ENCODE measurements around the gene TBC1D7. TPM values are rescaled to one million over a fixed set of nuclear protein-coding genes. Genes with fewer than 3 reads are reported as not detected.

Gene TBC1D7
- total RNA-seq, 4 donors from 2014 or later = 5.5 to 12.5 (median 8.4) TPM

DNA sequence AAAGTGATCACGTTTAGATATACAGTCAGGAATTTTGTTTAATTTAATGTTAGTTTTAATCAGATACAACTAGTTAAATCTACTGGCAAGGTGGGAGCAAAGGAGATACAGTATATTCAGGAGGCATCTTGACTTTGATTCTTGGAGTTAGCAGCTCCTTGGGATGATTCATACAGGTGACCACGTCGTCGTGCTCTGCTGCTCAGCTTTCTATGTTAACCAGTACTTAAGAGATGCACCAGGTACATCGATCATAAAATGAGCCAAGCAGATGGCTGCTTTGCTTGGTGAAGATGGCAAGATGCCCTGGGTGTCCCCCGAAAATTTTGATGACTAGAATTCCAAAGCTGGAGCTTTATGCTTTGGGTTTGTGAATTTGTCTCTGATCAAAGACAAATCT, 64.7 kb downstream of the TBC1D7 start:
- H3K36me3 ChIP-seq = peaks cover 0 to 5% (median 0%) of the 10 kb centered on the region in 4 donors
- intact Hi-C loops (cut with DNase I) = no loop called here
- WGBS = 93% methylated on average over 6 of the region's 6 CpGs
- TF ChIP-seq, protein P1, sequence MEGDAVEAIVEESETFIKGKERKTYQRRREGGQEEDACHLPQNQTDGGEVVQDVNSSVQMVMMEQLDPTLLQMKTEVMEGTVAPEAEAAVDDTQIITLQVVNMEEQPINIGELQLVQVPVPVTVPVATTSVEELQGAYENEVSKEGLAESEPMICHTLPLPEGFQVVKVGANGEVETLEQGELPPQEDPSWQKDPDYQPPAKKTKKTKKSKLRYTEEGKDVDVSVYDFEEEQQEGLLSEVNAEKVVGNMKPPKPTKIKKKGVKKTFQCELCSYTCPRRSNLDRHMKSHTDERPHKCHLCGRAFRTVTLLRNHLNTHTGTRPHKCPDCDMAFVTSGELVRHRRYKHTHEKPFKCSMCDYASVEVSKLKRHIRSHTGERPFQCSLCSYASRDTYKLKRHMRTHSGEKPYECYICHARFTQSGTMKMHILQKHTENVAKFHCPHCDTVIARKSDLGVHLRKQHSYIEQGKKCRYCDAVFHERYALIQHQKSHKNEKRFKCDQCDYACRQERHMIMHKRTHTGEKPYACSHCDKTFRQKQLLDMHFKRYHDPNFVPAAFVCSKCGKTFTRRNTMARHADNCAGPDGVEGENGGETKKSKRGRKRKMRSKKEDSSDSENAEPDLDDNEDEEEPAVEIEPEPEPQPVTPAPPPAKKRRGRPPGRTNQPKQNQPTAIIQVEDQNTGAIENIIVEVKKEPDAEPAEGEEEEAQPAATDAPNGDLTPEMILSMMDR (IDR thresholded peaks at IDR 0.05) = no peak
- TF ChIP-seq POLR2AphosphoS5 (IDR thresholded peaks at IDR 0.05) = no peak
- TF ChIP-seq EP300 (IDR thresholded peaks at IDR 0.05) = no peak
- no peak for TF ChIP-seq POLR2A (IDR thresholded peaks at IDR 0.05; ENCODE audit: low read depth)
- no peak overlapping the region for H3K27ac ChIP-seq (replicated peaks in 1 of 4)
- H3K4me1 ChIP-seq = no peaks in the 10 kb centered on the region
- H3K4me3 ChIP-seq = no peak overlapping the region
- no peaks in the 10 kb centered on the region for H3K27me3 ChIP-seq
- H3K9me3 ChIP-seq = no peaks in the 10 kb centered on the region
- DNase-seq (ENCODE audit: extremely low spot score) = no peak

DNA sequence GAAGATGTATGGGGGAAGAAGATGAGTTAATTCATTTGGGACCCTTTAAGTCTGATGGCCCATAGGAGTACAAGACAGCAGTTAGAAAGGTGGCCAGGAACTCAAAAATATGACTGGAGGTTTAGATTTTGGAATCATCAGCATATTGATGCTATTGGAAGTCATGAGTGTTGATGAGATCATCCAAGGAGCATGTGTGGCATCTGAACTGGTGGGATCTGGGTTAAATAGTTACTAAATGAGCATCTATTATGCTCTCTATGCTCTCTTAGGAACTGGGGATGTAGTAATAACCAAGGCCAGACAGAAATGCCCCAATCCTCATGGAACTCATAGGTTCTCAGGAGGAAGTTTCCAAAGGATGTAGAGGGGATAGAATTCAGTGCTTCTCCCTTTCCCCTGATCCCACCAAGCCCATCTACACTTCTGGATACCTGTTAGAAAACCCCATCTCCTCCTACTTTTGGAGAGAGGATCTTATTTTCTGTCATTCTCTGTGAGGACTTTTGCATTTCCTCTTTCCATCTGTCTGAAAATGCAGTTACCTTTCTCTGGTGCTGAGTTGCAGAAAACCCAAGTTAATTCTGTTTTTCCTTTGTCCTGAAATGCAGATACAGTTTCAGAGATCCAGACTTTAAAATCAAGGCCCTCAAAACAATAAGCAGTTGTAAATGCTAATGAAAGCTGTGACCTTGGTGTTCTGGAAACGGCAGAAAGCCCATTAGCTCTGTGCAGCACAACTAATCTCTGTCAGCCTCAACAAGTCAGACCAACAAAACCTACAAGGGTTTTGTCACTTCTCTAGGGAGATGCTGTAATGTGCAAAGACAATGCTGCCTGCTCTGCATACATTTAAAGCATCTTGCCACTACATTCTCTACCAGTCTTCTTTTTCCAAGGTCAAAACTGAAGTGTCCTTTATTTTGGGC, 65.8 kb downstream of the TBC1D7 start:
- no peak for DNase-seq (ENCODE audit: extremely low spot score)
- WGBS = 73% methylated on average over 1 of the region's 1 CpG
- Histone ChIP-seq H3K4me3 (no peak overlapping the region), H3K36me3 (peaks cover 0 to 5% (median 0%) of the 10 kb centered on the region in 4 donors), H3K27ac (replicated peaks in 1 of 4) (no peak overlapping the region), H3K4me1 (no peaks in the 10 kb centered on the region), H3K27me3 (no peaks in the 10 kb centered on the region), H3K9me3 (no peaks in the 10 kb centered on the region)
- intact Hi-C loops (cut with DNase I) = no loop called here
- TF ChIP-seq, protein P1 (IDR thresholded peaks at IDR 0.05) = no peak
- no peak for TF ChIP-seq POLR2AphosphoS5 (IDR thresholded peaks at IDR 0.05)
- no peak for TF ChIP-seq POLR2A (IDR thresholded peaks at IDR 0.05; ENCODE audit: low read depth)
- no peak for TF ChIP-seq EP300 (IDR thresholded peaks at IDR 0.05)

DNA sequence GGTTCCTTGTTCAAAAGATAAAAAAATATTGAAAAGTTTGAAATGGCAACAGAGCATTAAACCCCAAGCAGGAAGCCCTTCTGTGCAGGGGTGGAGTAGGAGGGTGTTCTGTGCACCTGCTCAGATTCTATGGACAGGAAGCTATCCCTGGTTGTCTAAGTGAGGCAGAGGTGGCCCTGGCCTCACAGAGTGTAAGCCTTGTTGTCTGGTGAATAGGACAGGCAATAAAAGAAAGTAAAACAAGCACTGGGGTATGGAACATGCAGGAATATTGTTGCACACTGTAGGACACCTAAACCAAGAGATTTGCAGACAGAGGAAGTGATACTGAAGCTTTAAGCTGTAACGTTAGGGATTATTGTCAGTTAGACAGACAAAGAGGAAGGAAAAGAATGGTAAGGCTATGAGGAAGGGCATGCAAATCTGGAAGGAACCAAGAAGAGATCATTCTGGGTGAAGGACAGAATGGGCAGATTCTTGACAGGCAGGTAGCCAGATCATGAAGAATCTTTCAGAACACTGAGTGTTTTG, 66.8 kb downstream of the TBC1D7 start:
- WGBS = 61% methylated on average over 1 of the region's 1 CpG
- no peak overlapping the region for H3K4me3 ChIP-seq
- no peaks in the 10 kb centered on the region for H3K9me3 ChIP-seq
- peaks cover 0 to 3% (median 0%) of the 10 kb centered on the region in 4 donors for H3K36me3 ChIP-seq
- no peak for DNase-seq (ENCODE audit: extremely low spot score)
- no peaks in the 10 kb centered on the region for H3K4me1 ChIP-seq
- TF ChIP-seq EP300 (IDR thresholded peaks at IDR 0.05) (no peak), POLR2AphosphoS5 (IDR thresholded peaks at IDR 0.05) (no peak), POLR2A (IDR thresholded peaks at IDR 0.05; ENCODE audit: low read depth) (no peak)
- TF ChIP-seq, protein P1 (IDR thresholded peaks at IDR 0.05) = no peak
- intact Hi-C loops (cut with DNase I) = no loop called here
- H3K27ac ChIP-seq (replicated peaks in 1 of 4) = no peak overlapping the region
- no peaks in the 10 kb centered on the region for H3K27me3 ChIP-seq

DNA sequence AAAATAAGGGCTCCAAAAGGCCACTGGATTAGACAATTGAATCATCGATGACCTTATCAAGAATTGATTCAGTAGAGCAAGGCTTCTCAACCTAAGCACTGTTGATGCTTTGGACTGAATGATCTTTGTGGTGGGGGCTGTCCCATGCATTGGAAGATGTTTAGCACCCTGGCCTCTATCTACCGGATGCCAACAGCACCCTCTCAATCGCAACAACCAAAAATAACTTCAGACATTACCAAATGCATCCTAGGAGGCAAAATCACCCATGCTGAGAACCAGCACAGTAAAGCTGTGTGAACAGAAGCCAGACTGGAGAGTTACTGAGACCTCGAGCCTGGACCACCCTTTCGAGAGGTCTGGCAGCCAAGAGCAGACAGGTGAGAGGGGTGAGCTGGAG, 67.5 kb downstream of the TBC1D7 start:
- Histone ChIP-seq H3K9me3 (peaks cover 0 to 7% (median 1%) of the 10 kb centered on the region in 4 donors), H3K4me1 (no peaks in the 10 kb centered on the region), H3K36me3 (no peaks in the 10 kb centered on the region), H3K27ac (replicated peaks in 1 of 4) (no peak overlapping the region), H3K27me3 (no peaks in the 10 kb centered on the region), H3K4me3 (no peak overlapping the region)
- DNase-seq (ENCODE audit: extremely low spot score) = no peak
- TF ChIP-seq EP300 (IDR thresholded peaks at IDR 0.05) = no peak
- no peak for TF ChIP-seq POLR2AphosphoS5 (IDR thresholded peaks at IDR 0.05)
- TF ChIP-seq, protein P1 (IDR thresholded peaks at IDR 0.05) = no peak
- TF ChIP-seq POLR2A (IDR thresholded peaks at IDR 0.05; ENCODE audit: low read depth) = no peak
- 96% methylated on average over 5 of the region's 5 CpGs for WGBS
- intact Hi-C loops (cut with DNase I) = no loop called here

Measured in esophagus muscularis mucosa (tissue), 4 donors.